Epithelial cell of proximal tubule (primary cell): Measurements from ENCODE around the gene ZMIZ1. TPM values are rescaled to one million over a fixed set of nuclear protein-coding genes. Genes with fewer than 3 reads are reported as not detected.

Experiments used
- DNase-seq: peaks from one replicate; pipeline ENCODE4 v3.0.0-alpha.2; 2011; ENCODE audit warnings: low read depth
- H3K4me3 ChIP-seq: 2 replicates; pipeline ENCODE4 v1.5.1; 2011; ENCODE audit warnings: low read depth, mild to moderate bottlenecking, low read length
- total RNA-seq: library from RNA; depleted of rRNA; stranded (reverse); fragments of >200 nt; gene quantifications from 2 replicates; pipeline ENCODE4 v1.2.3, GENCODE V29; 2015
- TF ChIP-seq, protein P1 (sequence below): conservative IDR thresholded peaks from 2 replicates; pipeline ENCODE4 v1.5.1; 2012; ENCODE audit warnings: low read depth, mild to moderate bottlenecking, low read length

The ZMIZ1 gene
- total RNA-seq, 1 donor from 2014 or later = 21.4 TPM

DNA sequence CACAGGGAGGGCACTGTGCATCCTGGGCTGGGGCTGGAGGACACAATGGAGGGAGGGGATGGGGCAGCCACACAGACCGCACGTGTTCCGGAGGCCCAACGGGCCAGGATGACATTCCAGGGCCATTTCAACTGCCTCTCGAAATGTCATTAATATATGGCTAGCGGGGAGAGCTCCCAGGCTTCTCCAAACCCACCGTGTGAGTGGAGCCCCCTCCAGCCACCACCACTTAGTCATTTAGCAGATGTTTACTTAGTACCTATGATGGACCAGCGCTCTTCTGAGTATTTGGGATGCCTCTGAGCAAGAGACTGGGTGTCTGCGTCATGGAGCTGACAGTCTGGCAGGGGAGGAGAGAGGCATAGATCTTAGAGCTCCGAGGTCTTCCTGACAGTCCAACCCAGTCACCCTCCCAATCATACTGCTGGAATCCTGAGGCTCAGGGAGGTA lies 107.3 kb downstream of the ZMIZ1 start:
- DNase-seq = no peak
- H3K4me3 ChIP-seq = no peak overlapping the region
- TF ChIP-seq, protein P1, sequence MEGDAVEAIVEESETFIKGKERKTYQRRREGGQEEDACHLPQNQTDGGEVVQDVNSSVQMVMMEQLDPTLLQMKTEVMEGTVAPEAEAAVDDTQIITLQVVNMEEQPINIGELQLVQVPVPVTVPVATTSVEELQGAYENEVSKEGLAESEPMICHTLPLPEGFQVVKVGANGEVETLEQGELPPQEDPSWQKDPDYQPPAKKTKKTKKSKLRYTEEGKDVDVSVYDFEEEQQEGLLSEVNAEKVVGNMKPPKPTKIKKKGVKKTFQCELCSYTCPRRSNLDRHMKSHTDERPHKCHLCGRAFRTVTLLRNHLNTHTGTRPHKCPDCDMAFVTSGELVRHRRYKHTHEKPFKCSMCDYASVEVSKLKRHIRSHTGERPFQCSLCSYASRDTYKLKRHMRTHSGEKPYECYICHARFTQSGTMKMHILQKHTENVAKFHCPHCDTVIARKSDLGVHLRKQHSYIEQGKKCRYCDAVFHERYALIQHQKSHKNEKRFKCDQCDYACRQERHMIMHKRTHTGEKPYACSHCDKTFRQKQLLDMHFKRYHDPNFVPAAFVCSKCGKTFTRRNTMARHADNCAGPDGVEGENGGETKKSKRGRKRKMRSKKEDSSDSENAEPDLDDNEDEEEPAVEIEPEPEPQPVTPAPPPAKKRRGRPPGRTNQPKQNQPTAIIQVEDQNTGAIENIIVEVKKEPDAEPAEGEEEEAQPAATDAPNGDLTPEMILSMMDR = no peak

DNA sequence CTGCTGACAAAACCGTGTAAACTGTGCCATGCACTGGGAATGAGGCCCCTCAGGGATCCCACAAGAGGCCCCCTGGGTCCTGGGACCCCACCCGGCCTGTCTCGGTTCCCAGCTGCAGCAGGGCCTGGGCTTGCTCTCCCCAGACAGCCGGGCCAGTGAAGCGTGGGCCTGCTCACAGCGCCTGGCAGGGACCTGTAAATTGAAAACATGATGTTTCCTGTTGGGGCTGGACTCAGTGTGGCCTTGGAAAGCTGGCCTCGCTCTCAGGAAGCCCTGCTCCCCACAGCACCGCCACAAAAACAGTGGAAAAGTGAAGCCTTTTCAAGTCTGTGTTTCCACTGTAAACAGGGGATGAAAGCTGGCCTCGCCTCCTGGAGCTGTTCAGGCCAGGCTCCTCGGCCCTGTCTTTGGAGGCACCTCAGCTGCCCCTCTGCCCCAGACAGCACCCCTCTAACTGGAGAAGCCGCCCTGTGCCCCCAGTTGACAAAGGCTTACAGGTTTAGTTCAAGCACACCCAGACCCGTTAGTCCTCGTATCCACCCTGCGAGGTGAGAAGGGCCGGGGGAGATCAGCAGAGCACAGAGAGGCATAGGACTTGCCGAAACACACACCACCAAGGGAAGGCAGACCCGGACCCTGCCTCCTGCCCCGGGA lies 108.3 kb downstream of the ZMIZ1 start:
- no peak for DNase-seq
- TF ChIP-seq, protein P1 = no peak

DNA sequence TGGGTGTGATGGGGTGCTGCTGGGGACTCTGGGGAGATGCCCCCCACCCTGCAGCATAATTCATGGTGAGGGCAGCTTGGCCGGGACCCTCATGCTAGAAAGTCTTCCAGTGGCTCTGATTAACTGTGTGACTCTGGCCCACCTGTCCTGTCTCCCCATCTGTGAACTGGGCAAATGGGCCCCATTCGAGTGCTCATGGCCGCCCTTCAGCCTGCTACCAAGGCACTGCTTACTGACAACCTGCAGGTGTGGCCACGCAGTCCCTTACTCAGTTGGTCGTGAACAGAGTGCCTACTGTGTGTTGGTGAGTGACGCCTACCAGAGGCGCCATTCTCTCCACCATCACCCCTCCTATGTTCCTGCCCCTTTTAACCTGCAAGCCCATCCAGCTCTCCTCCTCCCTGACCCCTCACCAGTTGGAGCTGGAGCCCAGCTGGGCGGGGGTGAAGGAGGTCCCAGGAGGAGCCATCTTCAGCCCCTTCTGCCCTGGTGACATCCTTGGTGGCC lies 109.4 kb downstream of the ZMIZ1 start:
- TF ChIP-seq, protein P1 = no peak
- DNase-seq = no peak
- H3K4me3 ChIP-seq = no peak overlapping the region

More for the DNA sequence above, 108.3 kb downstream of the ZMIZ1 start:
- H3K4me3 ChIP-seq = no peak overlapping the region

GRCh38 chr10:79178614-79179163 lies 109.9 kb downstream of the ZMIZ1 start:
- TF ChIP-seq, protein P1 = peak; percentile 2
- H3K4me3 ChIP-seq = no peak overlapping the region
- DNase-seq = no peak

DNA sequence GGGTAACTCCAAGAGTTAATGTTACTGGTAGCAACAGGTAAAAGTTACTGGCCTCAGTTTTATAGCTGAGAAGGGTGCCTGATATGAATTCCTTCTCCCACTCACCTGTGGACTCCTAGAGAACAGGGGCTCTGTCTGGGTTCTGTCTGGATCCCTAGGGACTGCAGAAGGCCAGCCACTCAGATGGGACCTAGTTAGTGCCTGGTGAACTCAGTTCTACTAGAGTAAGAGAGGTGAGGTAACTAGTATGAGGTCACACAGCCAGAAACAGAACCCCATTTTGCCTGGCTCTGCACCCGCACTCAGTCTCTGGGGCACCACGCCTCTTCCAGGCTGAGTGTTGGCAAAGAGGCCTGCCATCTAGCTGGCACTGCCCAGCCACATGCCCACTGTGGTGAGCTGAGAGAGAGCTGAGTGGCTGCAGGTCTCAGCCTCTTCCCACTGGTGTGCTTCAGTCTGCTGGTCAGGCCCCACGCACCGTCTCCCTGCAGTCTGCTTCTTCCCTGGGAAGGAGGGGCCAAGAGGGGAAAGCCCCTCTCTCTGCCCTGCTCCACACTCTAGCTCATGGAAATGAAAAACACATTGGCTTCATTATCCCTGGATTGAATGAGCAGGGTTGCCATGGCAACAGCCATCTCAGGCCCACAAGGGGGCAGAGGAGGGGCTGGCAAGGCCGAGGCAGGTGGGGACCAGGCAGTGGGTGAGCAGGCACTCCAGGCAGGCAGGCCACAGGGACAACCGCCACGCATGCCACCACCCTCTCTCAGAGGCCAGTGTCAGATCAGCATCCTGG lies 110.6 kb downstream of the ZMIZ1 start:
- TF ChIP-seq, protein P1 = no peak
- H3K4me3 ChIP-seq = no peak overlapping the region
- no peak for DNase-seq

DNA sequence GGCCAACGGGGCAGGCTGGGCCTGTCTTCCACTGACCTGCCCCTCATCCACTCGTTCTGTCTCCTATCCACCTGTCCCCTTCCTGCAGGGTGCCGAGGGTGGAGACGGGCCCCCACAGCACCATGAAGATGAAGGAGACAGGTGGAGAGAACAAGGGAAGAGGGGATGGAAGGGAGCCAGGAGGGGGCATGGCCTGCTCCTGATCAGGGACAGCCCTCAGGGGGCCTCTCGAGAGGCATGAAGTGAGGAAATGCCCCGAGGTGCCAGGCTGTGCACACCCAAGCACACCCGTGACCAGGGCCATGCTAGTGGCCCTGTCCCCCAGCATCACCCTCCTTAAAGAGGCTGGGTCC lies 111.2 kb downstream of the ZMIZ1 start:
- no peak for DNase-seq
- no peak overlapping the region for H3K4me3 ChIP-seq
- TF ChIP-seq, protein P1 = no peak
